Esophagus muscularis mucosa (tissue), 4 donors: ENCODE data around the gene KIF12.

Source experiments
- EP300 ChIP-seq: sonication (generic); formaldehyde crosslinking; IDR thresholded peaks from one replicate; pipeline ENCODE4 v1.6.1; 2017; ENCODE audit warnings: antibody characterized with exemption
- POLR2A ChIP-seq: fragments of 450-650 bp; IDR thresholded peaks from one replicate; pipeline ENCODE4 v1.6.1; 2017; ENCODE audit warnings: antibody characterized with exemption, moderate library complexity, mild to moderate bottlenecking, low read depth
- POLR2AphosphoS5 ChIP-seq, 2 donors: sonication (generic); formaldehyde crosslinking; IDR thresholded peaks; one replicate each; pipeline ENCODE4 v1.6.1; 2017; ENCODE audit warnings: antibody characterized with exemption in 2 of 2
- TF ChIP-seq, protein P1 (sequence below), 3 experiments: fragments of 200-600 bp in 2 of 3; fragments of 450-650 bp in 1 of 3; sonication (generic) in 2 of 3; IDR thresholded peaks; one replicate each; pipeline ENCODE4 v1.5.1; 2017 to 2019; ENCODE audit warnings: antibody characterized with exemption in 3 of 3, mild to moderate bottlenecking in 2 of 3, moderate library complexity in 1 of 3

DNA sequence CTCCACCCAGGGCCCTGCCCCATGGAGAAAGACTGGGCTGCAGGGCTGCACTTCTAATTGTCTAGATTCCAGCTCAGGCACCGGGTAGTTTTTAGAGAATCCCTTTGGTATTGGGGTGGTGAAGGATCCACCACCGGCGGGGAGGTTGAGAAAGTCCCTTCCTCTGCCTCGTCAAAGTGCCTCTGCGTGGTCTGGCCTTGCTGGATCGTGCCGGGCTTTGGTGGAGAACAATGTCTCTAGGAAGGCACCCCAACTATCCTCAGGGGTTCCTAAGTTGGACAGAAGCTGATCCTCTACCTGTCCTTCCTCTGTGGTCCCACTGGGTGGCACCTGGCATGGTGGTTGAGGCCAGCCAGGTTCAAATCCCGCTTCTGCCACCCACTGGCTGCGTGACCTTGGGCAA, 13.7 kb downstream of the KIF12 start:
- TF ChIP-seq, protein P1, sequence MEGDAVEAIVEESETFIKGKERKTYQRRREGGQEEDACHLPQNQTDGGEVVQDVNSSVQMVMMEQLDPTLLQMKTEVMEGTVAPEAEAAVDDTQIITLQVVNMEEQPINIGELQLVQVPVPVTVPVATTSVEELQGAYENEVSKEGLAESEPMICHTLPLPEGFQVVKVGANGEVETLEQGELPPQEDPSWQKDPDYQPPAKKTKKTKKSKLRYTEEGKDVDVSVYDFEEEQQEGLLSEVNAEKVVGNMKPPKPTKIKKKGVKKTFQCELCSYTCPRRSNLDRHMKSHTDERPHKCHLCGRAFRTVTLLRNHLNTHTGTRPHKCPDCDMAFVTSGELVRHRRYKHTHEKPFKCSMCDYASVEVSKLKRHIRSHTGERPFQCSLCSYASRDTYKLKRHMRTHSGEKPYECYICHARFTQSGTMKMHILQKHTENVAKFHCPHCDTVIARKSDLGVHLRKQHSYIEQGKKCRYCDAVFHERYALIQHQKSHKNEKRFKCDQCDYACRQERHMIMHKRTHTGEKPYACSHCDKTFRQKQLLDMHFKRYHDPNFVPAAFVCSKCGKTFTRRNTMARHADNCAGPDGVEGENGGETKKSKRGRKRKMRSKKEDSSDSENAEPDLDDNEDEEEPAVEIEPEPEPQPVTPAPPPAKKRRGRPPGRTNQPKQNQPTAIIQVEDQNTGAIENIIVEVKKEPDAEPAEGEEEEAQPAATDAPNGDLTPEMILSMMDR (IDR thresholded peaks at IDR 0.05), result no peak
- no peak for TF ChIP-seq POLR2AphosphoS5 (IDR thresholded peaks at IDR 0.05)
- no peak for TF ChIP-seq POLR2A
- no peak for TF ChIP-seq EP300
